Esophagus squamous epithelium (tissue), 5 donors: ENCODE measurements around the gene HIPK3. TPM values are rescaled to one million over a fixed set of nuclear protein-coding genes. Genes with fewer than 3 reads are reported as not detected.

Source experiments
- DNase-seq: peaks from one replicate; lab custom pipeline; 2025; lab: John Stamatoyannopoulos, UW
- H3K27ac ChIP-seq, 4 donors: fragments of 200-600 bp; sonication (generic); one replicate each; pipeline ENCODE4 v1.5.1; 2016 to 2019; ENCODE audit warnings: mild to moderate bottlenecking in 1 of 4
- H3K27me3 ChIP-seq, 4 donors: fragments of 200-600 bp; sonication (generic); 1 replicate in 3 of 4; 2 replicates in 1 of 4; pipeline versions ENCODE4 v1.5.1 to v1.6.0; 2017 to 2021; ENCODE audit warnings: antibody characterized with exemption in 1 of 4
- H3K36me3 ChIP-seq, 3 donors: fragments of 200-600 bp; sonication (generic); one replicate each; pipeline ENCODE4 v1.5.1; 2016 to 2019
- H3K4me1 ChIP-seq, 3 donors: fragments of 200-600 bp; sonication (generic); one replicate each; pipeline ENCODE4 v1.5.1; 2017 to 2019
- H3K4me3 ChIP-seq, 4 donors: fragments of 200-600 bp; sonication (generic); 1 replicate in 3 of 4; 2 replicates in 1 of 4; pipeline ENCODE4 v1.5.1; 2016 to 2019; ENCODE audit warnings: mild to moderate bottlenecking in 2 of 4, moderate library complexity in 1 of 4
- H3K9me3 ChIP-seq, 3 donors: fragments of 200-600 bp; sonication (generic); one replicate each; pipeline ENCODE4 v1.5.1; 2016 to 2019
- CTCF ChIP-seq, 6 experiments: fragments of 450-650 bp in 4 of 6; fragments of 200-600 bp in 2 of 6; sonication (generic) in 2 of 6; IDR thresholded peaks; one replicate each; pipeline ENCODE4 v1.5.1; 2016 to 2019; ENCODE audit warnings: antibody characterized with exemption in 6 of 6, mild to moderate bottlenecking in 4 of 6, moderate library complexity in 4 of 6
- POLR2A ChIP-seq, 4 donors: fragments of 450-650 bp; IDR thresholded peaks; one replicate each; pipeline ENCODE4 v1.6.1; 2017; ENCODE audit warnings: antibody characterized with exemption in 4 of 4, mild to moderate bottlenecking in 4 of 4, moderate library complexity in 3 of 4
- WGBS, 2 donors: methylation state at CpG; one replicate each; pipeline ENCODE4 v1.1.5; 2018; 5-methylcytosine and 5-hydroxymethylcytosine counted together
- intact Hi-C: fragments of 100-400 bp; cut with DNase I; formaldehyde crosslinking; loops from one replicate; pipeline ENCODE4 v1.15.0; 2022
- total RNA-seq, 4 donors: library from RNA; depleted of rRNA; stranded (reverse); fragments of >200 nt; gene quantifications; one replicate each; pipeline ENCODE4 v1.1.0, GENCODE V29; 2016
- donor health status: DM: yes; HTN: yes; CAD: no.

HIPK3 gene
- total RNA-seq, 4 donors from 2014 or later, result 43.8 to 169 (median 68.9) TPM

DNA sequence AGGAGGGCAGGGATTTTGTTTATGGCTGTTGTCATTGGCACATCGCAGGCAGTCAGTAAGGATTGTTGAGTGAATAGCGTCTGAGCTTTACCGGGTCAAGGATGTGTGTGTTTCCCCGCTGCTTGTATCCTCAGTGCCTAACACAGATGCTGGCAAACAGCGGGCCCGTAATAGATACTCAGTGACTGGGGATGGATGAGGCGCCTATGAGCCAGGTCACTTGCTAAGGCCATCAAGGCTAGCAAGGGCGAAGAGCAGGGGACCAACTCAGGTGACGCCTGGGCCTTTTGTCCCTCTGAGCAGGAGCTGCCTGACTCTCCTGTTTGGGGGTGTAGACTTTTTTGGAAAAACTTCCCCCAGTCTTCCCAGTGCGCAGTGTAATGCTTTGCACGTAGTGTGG, 118.1 kb downstream of the HIPK3 start:
- H3K4me3 ChIP-seq, result peak overlapping the region in 2 of 4 donors; percentile 54 to 71
- no peak for DNase-seq
- no peaks in the 10 kb centered on the region for H3K9me3 ChIP-seq
- no peaks in the 10 kb centered on the region for H3K36me3 ChIP-seq
- 82 to 97% methylated on average over 6 to 11 of the region's 11 CpGs for WGBS, 2 donors
- no peak for TF ChIP-seq CTCF (IDR thresholded peaks at IDR 0.05)
- no peak for TF ChIP-seq POLR2A (IDR thresholded peaks at IDR 0.05)
- H3K4me1 ChIP-seq, result peaks cover 3 to 19% (median 16%) of the 10 kb centered on the region in 3 donors
- no peak overlapping the region for H3K27ac ChIP-seq
- intact Hi-C loops, result no loop called here
- H3K27me3 ChIP-seq, result peaks cover 0 to 75% (median 6%) of the 10 kb centered on the region in 4 donors

DNA sequence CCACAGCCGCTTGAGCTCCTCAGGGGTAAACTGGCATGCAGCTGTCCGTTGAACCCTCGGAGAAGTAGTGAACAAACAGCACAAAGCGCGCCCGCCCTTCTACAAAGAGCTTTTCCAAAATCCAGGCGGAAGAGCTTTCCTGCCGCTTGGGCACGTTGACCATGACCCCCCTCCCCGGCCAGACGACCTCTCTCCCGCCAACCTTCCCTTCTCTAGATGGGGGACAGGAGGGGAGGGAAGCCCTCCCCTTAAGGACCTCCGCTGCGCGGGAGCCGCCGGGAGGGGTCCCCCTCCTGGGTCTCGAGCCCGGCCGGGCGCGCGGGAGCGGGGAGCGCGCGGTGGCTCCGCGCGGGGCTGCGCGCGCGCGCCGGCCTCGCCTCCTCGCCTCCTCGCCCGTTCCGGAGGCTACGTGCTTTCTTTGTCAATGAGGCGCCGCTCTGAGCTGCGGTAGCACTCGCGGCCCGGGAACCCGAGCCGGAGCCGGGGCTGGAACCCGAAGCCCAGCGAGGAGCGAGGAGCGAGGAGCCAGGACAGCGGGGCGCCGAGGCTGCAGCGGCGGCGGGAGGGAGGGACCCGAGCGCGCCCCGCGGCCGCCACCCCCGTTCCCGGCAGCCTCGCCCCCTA, 118.6 kb downstream of the HIPK3 start, which contains the start of gene KIAA1549L:
TSS of gene KIAA1549L (plus strand) at position 421 of the 624 bp plus-strand sequence.
- Histone ChIP-seq H3K27ac (no peak within 1 kb of the TSS), H3K36me3 (no peaks in the 10 kb centered on the region), H3K27me3 (peaks cover 0 to 75% (median 6%) of the 10 kb centered on the region in 4 donors), H3K4me3 (peak within 1 kb of the TSS; percentile 27 to 71 (median 45)), H3K9me3 (no peaks in the 10 kb centered on the region), H3K4me1 (peaks cover 3 to 19% (median 16%) of the 10 kb centered on the region in 3 donors)
- no peak for DNase-seq
- 8% methylated on average over 4 of the region's 70 CpGs; no CpG with 5 or more reads in 1 of the 2 donors for WGBS, 2 donors
- no peak for TF ChIP-seq POLR2A (IDR thresholded peaks at IDR 0.05)
- TF ChIP-seq CTCF (IDR thresholded peaks at IDR 0.05), result no peak
- intact Hi-C loops, result no loop called here

- intact Hi-C loops, result no loop called here
- Histone ChIP-seq H3K27ac (no peak overlapping the region), H3K9me3 (no peaks in the 10 kb centered on the region), H3K36me3 (no peaks in the 10 kb centered on the region), H3K4me1 (peaks cover 3 to 19% (median 16%) of the 10 kb centered on the region in 3 donors), H3K27me3 (peaks cover 0 to 83% (median 6%) of the 10 kb centered on the region in 4 donors), H3K4me3 (peak overlapping the region; percentile 27 to 71 (median 45))
- 21 to 38% methylated on average over 8 to 11 of the region's 106 CpGs for WGBS, 2 donors
- no peak for DNase-seq
- TF ChIP-seq POLR2A (IDR thresholded peaks at IDR 0.05) (no peak), CTCF (IDR thresholded peaks at IDR 0.05) (no peak)
Measured at GRCh38 chr11:33376331-33377310, 119.4 kb downstream of the HIPK3 start.

DNA sequence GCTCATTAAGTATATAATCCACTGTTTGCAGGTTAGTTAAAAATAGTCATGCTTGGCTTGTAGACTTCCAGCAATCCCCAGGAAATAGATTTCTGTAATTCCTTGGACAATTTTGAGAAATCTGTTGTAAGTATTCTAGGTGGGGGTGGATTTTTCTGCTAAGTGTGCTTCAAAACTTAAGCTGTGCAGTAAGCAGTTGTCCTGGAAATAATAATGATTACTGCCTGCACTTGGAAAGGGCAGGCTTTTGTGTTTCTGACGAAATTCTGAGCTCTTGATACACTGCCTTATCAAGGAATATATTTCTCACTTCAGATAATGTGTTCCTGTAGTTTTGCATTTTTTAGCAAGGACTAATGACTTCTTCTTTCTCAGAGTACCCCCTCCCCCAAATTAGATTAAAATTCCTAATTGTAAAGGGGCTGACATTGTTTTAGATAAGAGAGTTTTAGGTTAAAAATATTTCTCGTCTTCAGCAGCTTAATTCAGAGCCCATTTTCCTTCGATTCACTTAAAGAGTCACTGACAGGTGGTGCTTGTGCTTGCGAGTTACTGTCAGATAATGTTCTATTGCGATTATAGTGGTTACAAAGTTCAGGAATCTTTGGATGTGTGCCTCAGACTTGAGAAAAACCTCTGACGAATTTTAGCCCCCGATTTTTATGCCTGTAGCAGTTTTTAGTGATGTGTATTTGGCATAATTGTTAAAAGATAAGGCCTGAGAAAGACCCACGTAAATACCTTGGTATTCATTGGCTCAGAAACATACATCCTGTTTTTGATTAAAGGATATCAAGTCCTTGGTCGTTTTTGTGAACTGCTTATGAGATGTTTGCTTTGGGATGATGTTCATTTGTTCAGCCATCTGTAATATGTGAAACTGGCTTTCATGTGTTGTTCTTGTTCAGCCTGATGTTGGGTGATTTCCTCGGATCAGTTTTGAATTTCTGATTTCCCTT, 120.5 kb downstream of the HIPK3 start:
- Histone ChIP-seq H3K27ac (no peak overlapping the region), H3K4me1 (peaks cover 3 to 19% (median 16%) of the 10 kb centered on the region in 3 donors), H3K4me3 (no peak overlapping the region), H3K36me3 (no peaks in the 10 kb centered on the region), H3K9me3 (no peaks in the 10 kb centered on the region), H3K27me3 (peaks cover 0 to 91% (median 6%) of the 10 kb centered on the region in 4 donors)
- TF ChIP-seq CTCF (IDR thresholded peaks at IDR 0.05), result no peak
- TF ChIP-seq POLR2A (IDR thresholded peaks at IDR 0.05), result no peak
- DNase-seq, result no peak
- intact Hi-C loops, result no loop called here
- 59 to 61% methylated on average over 10 of the region's 10 CpGs for WGBS, 2 donors
